Loucy (cell line): ENCODE results near the gene GHDC.
"Not testable (repeated sequence)": the region's sequence is repeated elsewhere in the genome, so short reads cannot be mapped to it uniquely, and the experiment has no call there.

Experiments used
- H2AFZ ChIP-seq: fragments of 200-600 bp; sonication (generic); 2 replicates; pipeline ENCODE4 v1.6.0; 2016; ENCODE audit warnings: antibody characterized with exemption, mild to moderate bottlenecking, low read length, moderate library complexity
- H3F3A ChIP-seq: fragments of 200-600 bp; 2 replicates; pipeline ENCODE4 v1.6.0; 2016; ENCODE audit warnings: antibody characterized with exemption, low read depth, mild to moderate bottlenecking
- H3K27me3 ChIP-seq: fragments of 200-600 bp; sonication (generic); 2 replicates; pipeline ENCODE4 v1.6.1; 2014; ENCODE audit warnings: low read length, mild to moderate bottlenecking; ENCODE audit not compliant: insufficient read depth, poor library complexity, severe bottlenecking
- H3K36me3 ChIP-seq: fragments of 200-600 bp; sonication (generic); 2 replicates; pipeline ENCODE4 v1.6.1; 2016; ENCODE audit warnings: low read length; ENCODE audit not compliant: insufficient read depth
- H3K4me1 ChIP-seq: fragments of 200-600 bp; sonication (generic); 2 replicates; pipeline ENCODE4 v1.5.1; 2014; ENCODE audit warnings: low read length, mild to moderate bottlenecking; ENCODE audit not compliant: insufficient read depth, poor library complexity, severe bottlenecking
- H3K4me2 ChIP-seq: fragments of 200-600 bp; sonication (generic); 2 replicates; pipeline ENCODE4 v1.6.0; 2014; ENCODE audit warnings: antibody characterized with exemption, low read length, low read depth, mild to moderate bottlenecking; ENCODE audit not compliant: poor library complexity, severe bottlenecking
- H3K4me3 ChIP-seq: fragments of 200-600 bp; sonication (generic); 2 replicates; pipeline ENCODE4 v1.5.1; 2014; ENCODE audit warnings: low read length, mild to moderate bottlenecking, mixed read lengths; ENCODE audit not compliant: poor library complexity, severe bottlenecking
- H3K79me2 ChIP-seq: fragments of 200-600 bp; sonication (generic); 2 replicates; pipeline ENCODE4 v1.6.1; 2014; ENCODE audit warnings: low read length; ENCODE audit not compliant: insufficient read depth
- H3K9ac ChIP-seq: fragments of 200-600 bp; sonication (generic); 2 replicates; pipeline ENCODE4 v1.6.0; 2014; ENCODE audit warnings: mild to moderate bottlenecking, low read depth, low read length, moderate library complexity; ENCODE audit not compliant: poor library complexity, severe bottlenecking
- H3K9me2 ChIP-seq: fragments of 200-600 bp; sonication (generic); replicated peaks from 2 replicates; pipeline ENCODE4 v1.6.1; 2016; ENCODE audit warnings: low read depth, low read length, mixed read lengths
- H3K9me3 ChIP-seq: fragments of 200-600 bp; sonication (generic); 2 replicates; pipeline ENCODE4 v1.6.1; 2014; ENCODE audit warnings: mild to moderate bottlenecking, antibody characterized with exemption, low read length, low read depth; ENCODE audit not compliant: insufficient read depth
- H4K20me1 ChIP-seq: fragments of 200-600 bp; sonication (generic); 2 replicates; pipeline ENCODE4 v1.6.0; 2014; ENCODE audit warnings: antibody characterized with exemption, low read length, mild to moderate bottlenecking; ENCODE audit not compliant: insufficient read depth, poor library complexity, severe bottlenecking
- EZH2phosphoT487 ChIP-seq: fragments of 200-600 bp; IDR thresholded peaks from 2 replicates; pipeline ENCODE4 v1.6.1; 2018; ENCODE audit warnings: antibody characterized with exemption, mild to moderate bottlenecking, moderate library complexity, borderline replicate concordance
- TF ChIP-seq, protein P1 (sequence below): fragments of 200-600 bp; sonication (generic); conservative IDR thresholded peaks from 2 replicates; pipeline ENCODE4 v1.5.1; 2014; ENCODE audit warnings: mild to moderate bottlenecking, antibody characterized with exemption, low read length

The GHDC gene

DNA sequence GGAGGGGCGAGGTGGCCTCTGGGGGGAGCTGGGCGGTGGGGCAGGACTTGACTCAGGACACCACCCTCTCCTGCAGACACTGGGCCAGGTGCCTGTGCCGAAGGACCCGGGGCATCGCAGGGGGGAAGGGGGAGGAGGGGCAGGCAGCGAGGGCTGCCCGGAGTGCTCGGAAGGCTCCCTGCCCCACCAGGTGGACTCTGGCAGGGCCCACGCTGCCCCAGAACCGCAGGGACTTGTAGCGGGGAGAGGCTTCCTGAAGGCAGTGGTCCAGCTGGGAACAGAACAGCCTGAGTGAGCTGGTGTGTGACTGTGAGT lies 4.7 kb downstream of the GHDC start:
- H3K4me3 ChIP-seq: no peak overlapping the region
- no peaks in the 10 kb centered on the region for H3K9me3 ChIP-seq
- H3K9me2 ChIP-seq: no peaks in the 10 kb centered on the region
- H3K27me3 ChIP-seq: no peaks in the 10 kb centered on the region
- H3K79me2 ChIP-seq: peaks cover 10% of the 10 kb centered on the region; the same call in 1 of the 2 replicates
- H3K9ac ChIP-seq: no peak overlapping the region
- peaks cover 14% of the 10 kb centered on the region for H3K4me1 ChIP-seq
- H3F3A ChIP-seq: no peaks in the 10 kb centered on the region
- no peaks in the 10 kb centered on the region for H4K20me1 ChIP-seq
- TF ChIP-seq, protein P1, sequence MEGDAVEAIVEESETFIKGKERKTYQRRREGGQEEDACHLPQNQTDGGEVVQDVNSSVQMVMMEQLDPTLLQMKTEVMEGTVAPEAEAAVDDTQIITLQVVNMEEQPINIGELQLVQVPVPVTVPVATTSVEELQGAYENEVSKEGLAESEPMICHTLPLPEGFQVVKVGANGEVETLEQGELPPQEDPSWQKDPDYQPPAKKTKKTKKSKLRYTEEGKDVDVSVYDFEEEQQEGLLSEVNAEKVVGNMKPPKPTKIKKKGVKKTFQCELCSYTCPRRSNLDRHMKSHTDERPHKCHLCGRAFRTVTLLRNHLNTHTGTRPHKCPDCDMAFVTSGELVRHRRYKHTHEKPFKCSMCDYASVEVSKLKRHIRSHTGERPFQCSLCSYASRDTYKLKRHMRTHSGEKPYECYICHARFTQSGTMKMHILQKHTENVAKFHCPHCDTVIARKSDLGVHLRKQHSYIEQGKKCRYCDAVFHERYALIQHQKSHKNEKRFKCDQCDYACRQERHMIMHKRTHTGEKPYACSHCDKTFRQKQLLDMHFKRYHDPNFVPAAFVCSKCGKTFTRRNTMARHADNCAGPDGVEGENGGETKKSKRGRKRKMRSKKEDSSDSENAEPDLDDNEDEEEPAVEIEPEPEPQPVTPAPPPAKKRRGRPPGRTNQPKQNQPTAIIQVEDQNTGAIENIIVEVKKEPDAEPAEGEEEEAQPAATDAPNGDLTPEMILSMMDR: no peak
- no peak overlapping the region for H3K4me2 ChIP-seq
- no peak overlapping the region for H2AFZ ChIP-seq
- no peaks in the 10 kb centered on the region for H3K36me3 ChIP-seq

DNA sequence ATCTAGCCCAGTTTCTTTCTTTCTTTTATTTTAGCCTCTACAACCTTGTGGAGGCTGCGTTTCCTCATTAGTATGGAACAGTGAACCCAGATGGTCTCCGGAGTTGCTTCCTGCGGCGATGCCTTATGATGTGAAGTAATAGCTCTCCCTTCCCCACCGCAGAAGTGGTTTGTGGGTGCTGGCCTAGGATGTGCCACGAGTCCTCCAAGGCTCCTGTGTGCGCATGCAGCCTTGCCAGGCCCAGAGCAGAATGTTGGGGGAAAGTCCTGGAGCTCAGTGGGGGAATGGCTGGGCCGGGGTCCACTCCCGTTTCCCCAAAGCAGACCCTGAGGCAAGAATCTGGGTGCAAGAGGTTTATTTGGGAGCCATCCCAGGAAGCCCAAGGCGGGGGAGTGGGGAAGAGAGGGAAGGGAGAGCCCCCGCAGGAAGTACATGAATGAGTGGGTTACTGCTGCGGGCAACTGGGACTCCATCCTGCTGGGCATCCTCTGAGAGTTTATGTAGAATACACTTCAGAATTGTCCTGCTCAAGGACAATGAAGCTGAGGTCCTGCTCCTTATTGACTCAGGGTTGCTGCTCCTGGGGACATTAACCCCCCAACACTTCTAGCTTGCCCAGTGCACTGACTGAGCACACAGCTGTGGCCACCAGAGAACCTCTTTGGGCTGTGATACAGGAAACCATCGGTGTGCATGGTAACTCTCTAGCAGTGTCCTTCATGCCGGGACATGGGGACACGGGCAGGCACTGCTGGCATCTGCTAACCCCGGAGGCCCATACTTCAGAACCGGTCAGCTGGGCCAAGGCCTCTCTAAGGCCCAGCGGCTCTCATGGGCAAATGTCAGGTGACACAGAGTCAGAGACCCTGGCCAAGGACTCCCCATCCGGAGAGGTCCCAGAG lies 5.3 kb downstream of the GHDC start:
- Histone ChIP-seq H3K36me3 (no peaks in the 10 kb centered on the region), H3K79me2 (peaks cover 10% of the 10 kb centered on the region; the same call in 1 of the 2 replicates), H3K9ac (no peak overlapping the region), H3F3A (no peaks in the 10 kb centered on the region), H3K9me2 (no peaks in the 10 kb centered on the region), H3K4me3 (no peak overlapping the region), H3K4me2 (no peak overlapping the region), H3K9me3 (no peaks in the 10 kb centered on the region), H4K20me1 (no peaks in the 10 kb centered on the region), H3K4me1 (peaks cover 18% of the 10 kb centered on the region), H3K27me3 (no peaks in the 10 kb centered on the region), H2AFZ (no peak overlapping the region)
- no peak for TF ChIP-seq EZH2phosphoT487
- TF ChIP-seq, protein P1: no peak

DNA sequence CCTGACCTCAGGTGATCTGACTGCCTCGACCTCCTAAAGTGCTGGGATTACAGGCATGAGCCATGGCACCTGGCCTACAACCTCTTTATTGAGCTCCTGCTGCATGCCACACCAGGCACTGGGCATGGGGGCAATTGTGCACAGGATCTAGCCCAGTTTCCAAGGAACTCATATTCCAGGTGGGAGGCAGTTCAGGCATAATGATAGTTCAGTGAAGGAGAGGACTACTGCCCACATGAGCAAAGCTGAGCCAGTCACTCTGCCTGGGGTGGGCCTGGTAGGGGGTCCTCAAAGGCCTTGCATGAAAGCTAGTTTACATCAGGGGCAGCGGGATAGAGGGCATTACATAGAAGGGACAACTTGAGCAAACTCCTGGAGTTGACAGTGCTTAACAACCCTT lies 6.5 kb downstream of the GHDC start:
- peaks cover 11% of the 10 kb centered on the region for H3K4me1 ChIP-seq
- no peaks in the 10 kb centered on the region for H3K9me2 ChIP-seq
- no peak overlapping the region for H3K9ac ChIP-seq
- H3K36me3 ChIP-seq: no peaks in the 10 kb centered on the region
- no peaks in the 10 kb centered on the region for H3K27me3 ChIP-seq
- H4K20me1 ChIP-seq: no peaks in the 10 kb centered on the region
- no peaks in the 10 kb centered on the region for H3K9me3 ChIP-seq
- H3K4me3 ChIP-seq: no peak overlapping the region
- no peak overlapping the region for H3K4me2 ChIP-seq
- no peaks in the 10 kb centered on the region; the same call in 1 of the 2 replicates for H3K79me2 ChIP-seq
- TF ChIP-seq, protein P1: no peak
- no peak for TF ChIP-seq EZH2phosphoT487
- no peaks in the 10 kb centered on the region for H3F3A ChIP-seq
- H2AFZ ChIP-seq: no peak overlapping the region

DNA sequence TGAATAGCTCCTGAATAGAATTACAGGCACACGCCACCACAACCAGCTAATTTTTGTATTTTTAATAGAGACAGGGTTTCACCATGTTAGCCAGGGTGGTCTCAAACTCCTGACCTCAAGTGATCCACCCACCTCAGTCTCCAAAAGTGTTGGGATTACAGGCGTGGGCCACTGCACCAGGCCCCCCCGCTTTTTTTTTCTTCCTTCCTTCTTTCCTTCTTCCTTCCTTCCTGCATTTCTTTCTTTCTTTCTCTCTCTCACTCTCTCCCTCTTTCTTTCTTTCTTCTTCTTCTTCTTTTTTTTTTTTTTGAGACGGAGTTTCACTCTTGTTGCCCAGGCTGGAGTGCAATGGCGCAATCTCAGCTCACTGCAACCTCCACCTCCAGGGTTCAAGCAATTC lies 8.1 kb downstream of the GHDC start:
- H3K9me3 ChIP-seq, H2AFZ ChIP-seq, H3K79me2 ChIP-seq, H3F3A ChIP-seq, H4K20me1 ChIP-seq, H3K36me3 ChIP-seq, H3K27me3 ChIP-seq, H3K9me2 ChIP-seq, H3K4me3 ChIP-seq, H3K4me2 ChIP-seq, H3K9ac ChIP-seq: not testable (repeated sequence)
- H3K4me1 ChIP-seq: peaks cover 15% of the 10 kb centered on the region
